Fibroblast of lung (primary cell): ENCODE data around the gene VPS35.

Source experiments
- CTCF ChIP-seq, 2 donors: IDR thresholded peaks in 1 of 2; conservative IDR thresholded peaks in 1 of 2; 1 replicate in 1 of 2; 2 replicates in 1 of 2; pipeline ENCODE4 v1.5.1; 2011 to 2012; ENCODE audit warnings: low read length in 2 of 2, control low read depth in 1 of 2, inconsistent platforms in 1 of 2, low read depth in 1 of 2, mild to moderate bottlenecking in 1 of 2
- EZH2 ChIP-seq: IDR thresholded peaks from 2 replicates; pipeline ENCODE4 v1.5.1; 2012; ENCODE audit warnings: low read length, control low read depth, mild to moderate bottlenecking; ENCODE audit errors: missing control alignments

DNA sequence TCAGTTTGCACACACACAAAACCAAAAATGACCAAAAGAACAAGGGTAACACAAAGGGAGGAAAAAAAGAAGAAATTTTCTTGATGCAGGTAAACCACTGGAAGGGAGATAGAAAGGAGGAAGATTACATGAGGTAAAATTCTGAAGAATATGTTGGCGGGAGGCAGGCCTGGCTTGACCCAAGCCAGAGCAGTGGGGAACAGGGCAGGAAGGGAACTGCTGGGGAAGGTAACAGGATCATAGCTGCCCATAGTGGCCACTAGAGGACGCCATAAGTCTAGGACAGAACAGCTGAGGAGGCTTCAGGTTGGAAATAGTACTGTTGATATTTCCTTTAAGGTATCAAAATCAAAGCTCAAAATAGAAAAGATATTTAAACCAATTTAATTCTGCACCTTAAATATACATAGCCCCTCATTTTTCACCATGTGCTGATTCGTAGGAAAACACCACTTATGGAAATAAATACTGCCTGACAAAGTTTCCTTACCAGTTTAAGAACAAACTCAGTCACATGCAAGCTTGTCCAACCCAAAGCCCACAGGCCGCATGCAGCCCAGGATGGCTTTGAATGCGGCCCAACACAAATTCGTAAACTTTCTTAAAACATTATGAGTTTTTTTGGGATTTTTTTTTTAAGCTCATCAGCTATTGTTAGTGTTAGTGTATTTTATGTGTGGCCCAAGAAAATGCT is 15.5 kb downstream of the VPS35 start:
- peak; percentile 98 for TF ChIP-seq CTCF (conservative IDR thresholded peaks at IDR 0.05 in 1 of 2, IDR thresholded peaks at IDR 0.05 in 1 of 2; ENCODE audit: low read depth in 1 of 2, low read length in 2 of 2)
- no peak for TF ChIP-seq EZH2
